HL-60/S4 treated with retinoic acid at 250 ng/mL for 4 days and 3 days (cell line): Measurements from ENCODE around the gene PVR.
"Not testable (repeated sequence)": the region's sequence is repeated elsewhere in the genome, so short reads cannot be mapped to it uniquely, and the experiment has no call there.

Source experiments
- in situ Hi-C: fragments of 300-500 bp; cut with MboI; formaldehyde crosslinking; loops from 2 replicates; pipeline ENCODE4 v1.7.0; 2022; ENCODE audit warnings: low sequenced_read_pairs

Gene PVR

DNA sequence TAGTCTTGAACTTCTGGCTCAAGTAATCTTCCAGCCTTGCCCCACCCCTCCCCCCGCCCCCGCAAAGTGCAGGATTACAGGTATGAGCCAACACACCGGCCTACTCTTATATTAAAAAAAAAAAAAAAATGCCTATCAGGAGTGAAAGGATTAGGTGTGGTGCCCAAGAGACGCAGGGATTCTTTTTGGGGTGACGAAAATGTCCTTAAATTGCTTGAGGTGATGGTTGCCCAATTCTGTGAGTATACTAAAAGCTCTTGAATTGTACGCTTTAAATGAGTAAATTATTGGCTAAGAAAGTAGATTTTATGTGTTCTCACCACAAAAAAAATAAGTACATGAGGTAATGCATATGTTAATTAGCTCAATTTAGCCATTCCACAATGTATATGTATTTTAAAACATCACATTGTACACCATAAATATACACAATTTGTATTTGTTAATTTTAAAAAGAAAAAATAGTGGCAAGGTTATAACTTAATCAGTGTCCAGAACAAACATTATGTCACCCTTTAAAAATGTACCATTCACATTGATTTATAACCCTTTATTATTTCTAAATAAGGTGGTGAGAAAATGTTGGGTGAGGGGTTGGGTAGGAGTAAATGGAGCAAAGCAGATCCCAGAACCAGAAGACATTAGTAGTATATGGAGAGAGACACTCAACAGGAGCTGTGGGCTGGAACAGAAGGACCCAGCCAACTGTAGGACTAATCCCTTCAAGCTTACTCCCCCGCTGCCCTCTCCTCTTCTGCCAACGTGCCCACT lies 26.4 kb upstream of the PVR start:
- in situ Hi-C loops: no loop called here

DNA sequence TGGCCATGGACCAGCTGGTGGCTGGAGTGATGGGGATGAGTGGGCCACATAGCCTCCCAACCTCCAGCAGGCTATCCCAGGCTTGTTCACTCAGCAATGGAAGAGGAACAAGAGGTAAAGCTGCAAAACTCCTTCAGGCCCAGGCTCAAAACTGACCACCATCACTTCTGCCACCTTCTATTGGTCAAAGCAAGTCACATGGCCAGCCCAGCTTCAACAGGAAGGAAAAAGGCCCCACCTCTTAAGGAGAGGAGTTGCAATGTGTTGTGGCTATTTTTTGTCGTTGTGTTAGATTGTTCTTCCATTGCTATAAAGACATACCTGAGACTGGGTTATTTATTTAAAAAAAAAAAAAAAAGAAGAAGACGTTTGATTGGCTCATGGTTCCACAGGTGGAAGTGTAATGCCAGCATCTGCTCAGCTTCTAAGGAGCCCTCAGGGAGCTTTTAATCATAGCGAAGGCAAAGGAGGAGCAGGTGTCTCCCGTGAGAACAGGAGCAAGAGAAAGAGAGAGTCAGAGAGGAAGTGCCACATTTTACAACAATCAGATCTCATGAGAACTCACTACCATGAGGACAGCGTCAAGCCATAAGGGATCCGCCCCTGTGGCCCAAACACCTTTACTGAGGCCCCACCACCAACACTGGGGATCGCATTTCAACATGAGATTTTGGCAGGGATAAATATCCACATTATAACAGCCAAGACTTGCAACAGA lies 24.9 kb upstream of the PVR start:
- in situ Hi-C loops: no loop called here

DNA sequence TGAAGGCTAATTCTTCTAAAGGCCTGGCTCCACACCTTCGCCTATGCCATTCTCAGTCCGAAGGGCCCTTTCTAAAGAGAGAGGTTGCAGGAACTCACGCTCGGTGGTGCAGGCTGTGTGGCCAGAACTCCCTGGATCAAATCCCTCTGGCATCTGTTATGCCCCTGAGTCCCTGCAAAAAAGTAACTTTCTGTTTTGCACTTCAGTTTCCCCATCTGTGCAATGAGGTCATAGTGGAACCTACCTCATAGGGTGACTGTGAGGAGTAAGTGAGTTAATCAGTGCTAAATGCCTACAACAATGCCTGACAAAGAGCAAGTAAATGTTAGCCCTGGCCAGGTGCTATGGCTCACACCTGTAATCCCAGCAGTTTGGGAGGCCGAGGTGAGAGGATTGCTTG lies 23.0 kb upstream of the PVR start:
- in situ Hi-C loops: no loop called here

DNA sequence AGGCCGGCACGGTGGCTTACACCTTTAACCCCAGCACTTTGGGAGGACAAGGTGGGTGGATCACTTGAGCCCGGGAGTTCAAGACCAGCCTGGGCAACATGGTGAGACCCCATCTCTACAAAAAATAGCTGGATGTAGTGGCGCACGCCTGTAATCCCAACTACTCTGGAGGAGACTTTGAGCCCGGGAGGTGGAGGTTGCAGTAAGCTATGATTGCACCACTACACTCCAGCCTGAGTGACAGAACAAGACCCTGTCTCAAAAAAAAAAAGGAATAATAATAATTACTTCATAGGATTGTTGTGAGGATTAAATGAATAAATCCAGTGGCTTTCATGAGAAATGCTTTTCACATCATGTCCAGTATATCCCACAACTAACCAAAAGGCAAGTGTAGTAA lies 22.3 kb upstream of the PVR start:
- in situ Hi-C loops: no loop called here

DNA sequence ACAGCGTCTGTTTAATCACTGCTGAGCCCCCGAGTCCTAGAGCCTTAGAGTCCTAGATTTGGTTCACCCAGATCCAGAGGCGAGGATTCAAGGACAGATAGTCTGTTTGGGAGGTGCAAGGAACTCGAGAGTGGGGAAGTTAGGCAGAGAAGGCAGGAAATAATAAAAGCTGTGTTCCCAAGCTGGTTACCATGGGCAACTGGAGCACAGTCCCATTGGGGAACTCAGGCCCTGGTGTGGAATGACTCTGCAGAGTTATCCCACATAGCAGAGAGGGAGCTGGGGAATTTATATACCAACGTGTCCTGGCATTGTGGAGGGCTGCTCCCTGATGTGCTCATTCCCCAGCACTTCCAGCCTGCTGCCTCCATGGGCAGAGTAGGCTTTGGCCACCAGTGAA lies 20.6 kb upstream of the PVR start:
- in situ Hi-C loops: no loop called here

DNA sequence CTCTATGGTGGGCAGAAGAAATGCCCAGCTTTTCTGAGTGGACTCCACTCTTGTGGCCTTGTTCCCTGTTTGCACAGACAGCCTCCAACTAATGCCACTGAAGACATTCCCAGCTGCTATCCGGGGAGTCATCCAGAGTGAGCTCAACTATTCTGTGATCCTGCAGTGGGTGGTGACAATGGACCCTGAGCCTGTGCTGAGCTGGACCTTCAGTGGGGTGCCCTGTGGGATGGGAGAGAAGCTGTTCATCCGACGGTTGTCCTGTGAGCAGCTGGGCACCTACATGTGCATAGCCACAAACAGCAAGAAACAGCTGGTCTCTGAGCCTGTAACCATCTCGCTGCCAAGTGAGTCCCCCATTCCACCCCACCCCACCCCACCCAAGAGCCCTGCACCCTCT lies 20.1 kb upstream of the PVR start:
- in situ Hi-C loops: no loop called here

- in situ Hi-C loops: no loop called here
Measured at GRCh38 chr19:44624840-44625354, 18.8 kb upstream of the PVR start.

DNA sequence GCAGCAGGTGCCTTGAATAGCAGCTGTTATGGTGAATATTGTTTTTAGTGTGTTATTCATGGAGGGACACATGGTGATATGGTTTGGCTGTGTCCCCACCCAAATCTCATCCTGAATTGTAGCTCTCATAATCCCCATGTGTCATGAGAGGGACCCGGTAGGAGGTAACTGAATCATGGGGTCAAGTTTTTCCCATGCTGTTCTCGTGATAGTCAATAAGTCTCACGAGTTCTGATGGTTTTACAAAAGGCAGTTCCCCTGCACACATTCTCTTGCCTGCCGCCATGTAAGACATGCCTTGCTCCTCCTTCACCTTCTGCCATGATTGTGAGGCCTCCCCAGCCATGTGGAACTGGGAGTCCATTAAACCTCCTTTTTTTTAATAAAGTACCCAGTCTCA lies 18.1 kb upstream of the PVR start:
- in situ Hi-C loops: not testable (repeated sequence)

GRCh38 chr19:44626048-44626624 lies 17.6 kb upstream of the PVR start:
- in situ Hi-C loops: no loop called here

GRCh38 chr19:44627631-44628030 lies 16.1 kb upstream of the PVR start:
- in situ Hi-C loops: no loop called here

- in situ Hi-C loops: no loop called here
Measured at GRCh38 chr19:44628793-44629192, 14.9 kb upstream of the PVR start.

DNA sequence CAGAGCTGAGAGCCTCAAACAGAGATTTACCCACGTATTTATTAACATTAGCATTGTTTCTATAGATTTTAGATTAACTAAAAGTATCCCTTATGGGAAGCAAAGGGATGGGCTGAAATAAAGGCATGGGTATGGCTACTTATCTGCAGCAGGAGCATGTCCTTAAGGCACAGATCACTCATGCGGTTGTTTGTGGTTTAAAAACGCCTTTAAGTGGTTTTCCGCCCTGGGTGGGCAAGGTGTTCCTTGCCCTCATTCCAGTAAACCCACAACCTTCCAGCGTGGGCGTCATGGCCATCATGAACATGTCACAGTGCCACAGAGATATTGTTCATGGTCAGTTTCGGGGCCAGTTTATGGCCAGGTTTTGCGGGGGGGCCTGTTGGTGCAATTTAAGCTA lies 12.1 kb upstream of the PVR start:
- in situ Hi-C loops: not testable (repeated sequence)

GRCh38 chr19:44634058-44634457 lies 9.7 kb upstream of the PVR start:
- in situ Hi-C loops: not testable (repeated sequence)

GRCh38 chr19:44634785-44635184 lies 8.9 kb upstream of the PVR start:
- in situ Hi-C loops: no loop called here

- in situ Hi-C loops: no loop called here
Measured at GRCh38 chr19:44635581-44636438, 7.9 kb upstream of the PVR start.

DNA sequence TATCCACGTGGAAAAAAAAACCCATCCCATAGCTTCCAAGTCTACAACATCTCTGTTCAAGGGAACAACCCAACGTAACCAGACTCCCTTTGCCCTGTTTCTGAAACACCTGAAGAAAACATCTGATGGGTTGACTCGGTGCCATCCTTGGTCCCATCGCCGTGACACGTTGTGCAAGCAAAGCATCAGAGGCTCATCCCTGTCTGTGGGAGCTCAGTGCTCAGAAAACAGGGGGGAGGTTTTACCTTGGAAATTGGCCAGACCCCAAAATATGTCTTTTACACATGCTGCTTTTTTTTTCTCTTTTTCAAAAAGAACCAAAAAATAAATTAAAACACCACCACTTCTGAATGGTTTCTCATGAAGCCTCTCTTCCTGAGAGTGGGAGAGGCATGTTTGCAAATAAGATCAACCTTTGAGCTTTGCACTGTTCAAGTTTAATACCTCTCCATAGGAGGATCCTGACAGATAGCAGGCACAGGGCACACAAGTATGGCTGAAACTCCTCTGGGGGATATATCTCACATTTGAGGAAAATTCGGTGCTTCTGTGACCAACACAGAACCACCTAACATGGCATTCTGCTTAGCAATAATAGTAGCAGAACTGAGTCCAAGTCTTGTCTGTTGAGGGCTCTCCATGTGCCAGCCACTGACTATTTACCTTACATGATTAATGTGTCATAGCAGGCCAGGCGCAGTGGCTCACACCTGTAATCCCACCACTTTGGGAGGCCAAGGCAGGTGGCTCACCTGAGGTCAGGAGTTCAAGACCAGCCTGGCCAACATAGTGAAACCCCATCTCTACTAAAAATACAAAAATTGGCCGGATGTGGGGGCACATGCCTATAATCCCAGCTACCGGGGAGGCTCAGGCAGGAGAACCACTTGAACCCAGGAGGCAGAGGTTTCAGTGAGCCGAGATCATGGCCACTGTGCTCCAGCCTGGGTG lies 7.0 kb upstream of the PVR start:
- in situ Hi-C loops: no loop called here

DNA sequence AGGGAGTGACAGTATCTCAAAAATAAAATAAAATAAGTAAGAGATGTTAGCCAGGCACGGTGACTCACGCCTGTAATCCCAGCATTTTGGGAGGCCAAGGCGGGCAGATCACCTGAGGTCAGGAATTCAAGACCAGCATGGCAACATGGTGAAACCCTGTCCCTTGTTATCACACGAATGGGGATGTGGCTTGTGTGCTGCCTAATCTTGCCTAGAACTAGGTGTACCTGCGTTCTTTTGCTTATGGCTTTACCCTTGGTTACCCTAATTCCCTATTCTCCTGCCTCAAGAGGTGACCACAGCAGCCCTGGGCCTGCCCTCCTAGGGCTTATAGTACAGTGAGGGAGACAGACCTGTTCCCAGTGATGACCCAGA lies 6.3 kb upstream of the PVR start:
- in situ Hi-C loops: no loop called here

GRCh38 chr19:44640518-44640917 lies 3.2 kb upstream of the PVR start:
- in situ Hi-C loops: no loop called here

DNA sequence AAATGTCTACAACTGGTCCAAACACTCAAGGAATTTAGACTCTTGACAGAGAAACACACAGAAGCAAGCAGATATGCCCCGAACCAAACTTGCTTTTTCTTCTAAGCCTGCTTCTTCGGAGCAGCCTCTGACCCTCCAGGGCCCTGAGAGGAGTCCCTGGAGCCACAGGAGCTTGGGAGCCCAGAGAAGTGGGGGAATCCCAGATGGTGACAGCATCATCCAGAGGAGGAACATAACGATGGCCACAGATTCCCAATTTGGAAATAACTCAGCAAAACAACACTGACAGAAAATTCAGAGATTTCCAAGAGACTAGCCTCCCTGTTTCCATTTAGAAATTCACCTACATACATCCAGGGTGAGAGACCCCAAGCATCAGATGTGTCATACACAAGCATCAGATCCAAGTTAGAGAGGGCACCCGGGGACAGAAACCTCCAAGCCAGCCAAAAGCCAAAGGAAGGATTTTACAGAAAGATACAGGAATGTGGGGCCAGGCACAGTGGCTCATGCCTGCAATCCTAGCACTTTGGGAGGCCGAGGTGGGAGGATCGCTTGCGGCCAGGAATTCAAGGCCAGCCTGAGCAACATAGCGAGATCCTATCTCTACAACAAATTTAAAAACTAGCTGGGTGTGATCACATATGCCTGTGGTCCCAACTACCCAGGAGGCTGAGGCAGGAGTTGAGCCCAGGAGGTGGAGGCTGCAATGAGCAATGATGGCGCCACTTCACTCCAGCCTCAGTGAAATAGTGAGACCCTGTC lies 2.0 kb upstream of the PVR start:
- in situ Hi-C loops: no loop called here
